ENCODE measurements around the gene NTF4. TPM values are rescaled to one million over a fixed set of nuclear protein-coding genes. Genes with fewer than 3 reads are reported as not detected.
"Not testable (repeated sequence)": the region's sequence is repeated elsewhere in the genome, so short reads cannot be mapped to it uniquely, and the experiment has no call there.

NTF4 gene
- total and polyA plus RNA-seq, 2 of the 13 experiments (the other 11 are each of a cell fraction or from before 2014, with no cell fraction given) = not detected

DNA sequence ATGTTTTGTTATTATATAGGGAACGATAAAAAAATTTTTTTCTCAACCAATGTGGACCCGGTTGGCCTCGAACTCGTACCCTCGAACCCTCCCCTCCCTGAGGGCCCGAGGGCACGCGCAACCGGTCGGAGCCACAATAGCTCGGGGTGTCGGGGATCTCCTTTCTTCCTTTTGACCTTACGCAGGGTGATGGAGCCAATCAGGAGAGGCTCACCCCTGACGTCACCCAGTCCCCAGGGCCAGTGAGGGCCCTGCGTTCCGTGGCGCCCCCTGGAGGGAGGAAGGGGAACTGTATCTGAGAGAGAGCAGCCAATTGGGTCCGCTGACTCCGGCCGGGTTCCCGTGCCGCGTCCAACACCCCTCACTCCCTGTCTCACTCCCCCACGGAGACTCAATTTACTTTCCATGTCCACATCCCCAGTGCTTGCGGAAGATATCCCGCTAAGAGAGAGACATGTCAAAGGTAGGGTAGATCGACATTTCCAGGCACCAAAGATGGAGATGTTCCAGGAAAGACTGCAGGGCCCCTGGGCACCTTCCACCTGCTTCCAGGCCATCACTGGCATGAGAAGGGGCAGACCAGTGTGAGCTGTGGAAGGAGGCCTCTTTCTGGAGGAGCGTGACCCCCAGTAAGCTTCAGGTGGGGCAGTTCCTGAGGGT lies 32.8 kb downstream of the NTF4 start, which contains the start of gene CGB2 (continued):
- 0 out of 2 replicates have a peak, but pooled peaks have one; percentile 40 for TF ChIP-seq ATF1 (CRISPR knock-in tag; IDR thresholded peaks at IDR 0.05)

DNA sequence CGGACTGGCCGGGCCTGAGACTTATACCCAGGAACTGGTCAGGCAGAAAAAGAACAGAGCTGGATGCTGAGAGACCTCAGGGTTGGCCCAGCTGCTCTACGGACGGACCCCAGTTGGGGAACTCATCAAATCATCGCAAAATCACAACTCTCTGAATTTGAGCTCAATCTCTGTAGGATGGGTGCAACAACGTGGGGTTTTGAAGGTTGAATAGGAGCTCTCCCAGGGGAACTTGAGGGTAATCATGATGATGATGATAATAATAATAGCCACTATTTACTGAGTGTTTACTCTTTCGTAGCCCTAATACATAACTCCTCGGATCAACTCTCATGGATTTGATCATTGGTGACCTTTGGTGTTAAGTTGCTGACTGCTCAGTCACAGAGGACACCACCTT lies 34.3 kb downstream of the NTF4 start:
- H3K9me3 ChIP-seq (ENCODE audit: low read length); H3K9ac ChIP-seq (ENCODE audit: insufficient read depth, low read depth, low read length); BruUV-seq (replicated peaks); CTCF ChIA-PET (ENCODE audit: low intra/inter-chr PET ratio, low total read pairs); H4K20me1 ChIP-seq (ENCODE audit: insufficient read depth, low read length); DNase-seq (ENCODE audit: low spot score); FAIRE-seq; H3K4me1 ChIP-seq (ENCODE audit: insufficient read depth, low read length); H2AFZ ChIP-seq (ENCODE audit: low read length); H3K27me3 ChIP-seq (ENCODE audit: control insufficient read depth in 1 of 2, insufficient read depth in 2 of 2, low read length in 2 of 2); H3K4me3 ChIP-seq (replicated peaks in 1 of 3; ENCODE audit: insufficient read depth in 1 of 3, low read depth in 2 of 3, low read length in 3 of 3); in situ Hi-C loops (cut with HindIII; ENCODE audit: extremely low pct_ligation_motif_present, low pct_unique_long_range_greater_than_20kb); H3K27ac ChIP-seq (ENCODE audit: extremely low read length, insufficient read depth, low read length); H3K36me3 ChIP-seq (replicated peaks in 1 of 2; ENCODE audit: control insufficient read depth in 1 of 2, insufficient read depth in 2 of 2, low read length in 2 of 2); intact Hi-C loops (cut with micrococcal nuclease; ENCODE audit: unreplicated experiment); ATAC-seq; H3K79me2 ChIP-seq (ENCODE audit: insufficient read depth, low read length); H3K4me2 ChIP-seq (ENCODE audit: low read depth, low read length); POLR2A ChIA-PET: not testable (repeated sequence)
- WGBS (ENCODE audit: low lambda C conversion rate) = 45% methylated on average over 4 of the region's 8 CpGs

DNA sequence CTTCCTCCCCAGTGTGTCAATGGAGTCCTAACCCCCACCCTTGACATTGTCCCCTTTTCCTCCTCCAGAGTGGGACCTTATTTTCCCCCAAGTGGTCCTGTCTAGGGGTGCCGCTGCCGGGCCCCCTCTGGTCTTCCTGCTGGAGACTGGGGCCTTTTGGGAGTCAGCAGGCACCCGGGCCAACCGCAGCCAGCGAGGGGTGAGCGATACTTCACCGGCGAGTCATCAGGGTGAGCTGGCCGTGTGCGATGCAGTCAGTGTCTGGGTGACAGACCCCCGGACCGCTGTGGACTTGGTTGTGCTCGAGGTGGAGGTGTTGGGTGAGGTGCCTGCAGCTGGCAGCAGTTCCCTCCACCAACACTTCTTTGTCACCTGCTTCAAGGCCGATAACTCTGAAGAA lies 34.9 kb downstream of the NTF4 start:
- H3K27ac ChIP-seq (ENCODE audit: extremely low read length, insufficient read depth, low read length); H2AFZ ChIP-seq (ENCODE audit: low read length); BruUV-seq (replicated peaks); CTCF ChIA-PET (ENCODE audit: low intra/inter-chr PET ratio, low total read pairs); H4K20me1 ChIP-seq (ENCODE audit: insufficient read depth, low read length); H3K27me3 ChIP-seq (ENCODE audit: control insufficient read depth in 1 of 2, insufficient read depth in 2 of 2, low read length in 2 of 2); H3K4me3 ChIP-seq (replicated peaks in 1 of 3; ENCODE audit: insufficient read depth in 1 of 3, low read depth in 2 of 3, low read length in 3 of 3); in situ Hi-C loops (cut with HindIII; ENCODE audit: extremely low pct_ligation_motif_present, low pct_unique_long_range_greater_than_20kb); DNase-seq (ENCODE audit: low spot score); H3K9ac ChIP-seq (ENCODE audit: insufficient read depth, low read depth, low read length); ATAC-seq; POLR2A ChIA-PET; H3K36me3 ChIP-seq (replicated peaks in 1 of 2; ENCODE audit: control insufficient read depth in 1 of 2, insufficient read depth in 2 of 2, low read length in 2 of 2); H3K79me2 ChIP-seq (ENCODE audit: insufficient read depth, low read length); intact Hi-C loops (cut with micrococcal nuclease; ENCODE audit: unreplicated experiment); H3K9me3 ChIP-seq (ENCODE audit: low read length); H3K4me2 ChIP-seq (ENCODE audit: low read depth, low read length); FAIRE-seq; H3K4me1 ChIP-seq (ENCODE audit: insufficient read depth, low read length): not testable (repeated sequence)
- WGBS (ENCODE audit: low lambda C conversion rate) = 14% methylated on average over 2 of the region's 14 CpGs

DNA sequence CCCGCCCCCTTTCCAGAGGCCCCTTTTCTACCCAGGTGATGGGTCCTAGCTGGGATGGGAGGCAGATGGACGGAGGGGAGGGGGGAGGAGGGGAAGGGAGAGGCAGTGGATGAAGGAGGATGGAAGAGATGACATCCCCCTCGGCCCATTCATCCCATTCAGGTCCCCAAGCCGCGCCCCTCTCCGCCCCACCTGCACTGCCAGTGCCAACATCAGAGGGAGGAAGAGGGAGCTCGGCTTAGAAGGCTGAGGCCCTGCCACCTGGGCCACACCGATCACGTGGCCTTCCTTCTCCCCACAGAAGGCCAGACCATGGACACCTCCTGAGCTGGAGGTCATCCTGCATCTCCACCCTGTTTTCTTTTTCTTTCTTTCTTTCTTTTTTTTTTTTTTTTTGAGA lies 35.9 kb downstream of the NTF4 start:
- BruUV-seq (replicated peaks); DNase-seq (ENCODE audit: low spot score); in situ Hi-C loops (cut with HindIII; ENCODE audit: extremely low pct_ligation_motif_present, low pct_unique_long_range_greater_than_20kb); H3K4me3 ChIP-seq (replicated peaks in 1 of 3; ENCODE audit: insufficient read depth in 1 of 3, low read depth in 2 of 3, low read length in 3 of 3); POLR2A ChIA-PET; ATAC-seq; H3K36me3 ChIP-seq (replicated peaks in 1 of 2; ENCODE audit: control insufficient read depth in 1 of 2, insufficient read depth in 2 of 2, low read length in 2 of 2); H3K9me3 ChIP-seq (ENCODE audit: low read length); CTCF ChIA-PET (ENCODE audit: low intra/inter-chr PET ratio, low total read pairs); H3K27ac ChIP-seq (ENCODE audit: extremely low read length, insufficient read depth, low read length); H2AFZ ChIP-seq (ENCODE audit: low read length); H3K4me1 ChIP-seq (ENCODE audit: insufficient read depth, low read length); H3K9ac ChIP-seq (ENCODE audit: insufficient read depth, low read depth, low read length); intact Hi-C loops (cut with micrococcal nuclease; ENCODE audit: unreplicated experiment); H3K27me3 ChIP-seq (ENCODE audit: control insufficient read depth in 1 of 2, insufficient read depth in 2 of 2, low read length in 2 of 2); H3K4me2 ChIP-seq (ENCODE audit: low read depth, low read length); FAIRE-seq; H4K20me1 ChIP-seq (ENCODE audit: insufficient read depth, low read length); H3K79me2 ChIP-seq (ENCODE audit: insufficient read depth, low read length): not testable (repeated sequence)
- WGBS (ENCODE audit: low lambda C conversion rate) = 28% methylated on average over 6 of the region's 9 CpGs

DNA sequence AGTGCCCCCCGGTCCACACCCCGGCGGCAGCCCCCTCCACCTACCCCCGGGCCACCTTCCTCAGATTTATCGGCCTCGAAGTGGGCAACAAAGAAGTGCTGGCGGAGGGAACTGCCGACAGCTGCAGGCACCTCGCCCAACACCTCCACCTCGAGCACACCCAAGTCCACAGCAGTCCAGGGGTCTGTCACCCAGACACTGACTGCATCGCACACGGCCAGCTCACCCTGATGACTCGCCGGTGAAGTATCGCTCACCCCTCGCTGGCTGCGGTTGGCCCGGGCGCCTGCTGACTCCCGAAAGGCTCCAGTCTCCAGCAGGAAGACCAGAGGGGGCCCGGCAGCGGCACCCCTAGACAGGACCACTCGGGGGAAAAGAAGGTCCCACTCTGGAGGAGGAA lies 39.0 kb downstream of the NTF4 start:
- H4K20me1 ChIP-seq (ENCODE audit: insufficient read depth, low read length); H3K9ac ChIP-seq (ENCODE audit: insufficient read depth, low read depth, low read length); intact Hi-C loops (cut with micrococcal nuclease; ENCODE audit: unreplicated experiment); H3K4me3 ChIP-seq (replicated peaks in 1 of 3; ENCODE audit: insufficient read depth in 1 of 3, low read depth in 2 of 3, low read length in 3 of 3); BruUV-seq (replicated peaks); ATAC-seq; H2AFZ ChIP-seq (ENCODE audit: low read length); POLR2A ChIA-PET; CTCF ChIA-PET (ENCODE audit: low intra/inter-chr PET ratio, low total read pairs); H3K9me3 ChIP-seq (ENCODE audit: low read length); H3K36me3 ChIP-seq (replicated peaks in 1 of 2; ENCODE audit: control insufficient read depth in 1 of 2, insufficient read depth in 2 of 2, low read length in 2 of 2); H3K4me2 ChIP-seq (ENCODE audit: low read depth, low read length); DNase-seq (ENCODE audit: low spot score); in situ Hi-C loops (cut with HindIII; ENCODE audit: extremely low pct_ligation_motif_present, low pct_unique_long_range_greater_than_20kb); H3K79me2 ChIP-seq (ENCODE audit: insufficient read depth, low read length); FAIRE-seq; H3K27ac ChIP-seq (ENCODE audit: extremely low read length, insufficient read depth, low read length): not testable (repeated sequence)
- Histone ChIP-seq H3K27me3 (ENCODE audit: control insufficient read depth in 1 of 2, insufficient read depth in 2 of 2, low read length in 2 of 2) (peaks cover 0 to 16% of the 10 kb centered on the region in 2 experiments; a peak in 3 of 5 replicates), H3K4me1 (ENCODE audit: insufficient read depth, low read length) (peaks cover 10% of the 10 kb centered on the region; the same call in 1 of the 2 replicates)
- 22% methylated on average over 17 of the region's 23 CpGs for WGBS (ENCODE audit: low lambda C conversion rate)

Data from HepG2 (cell line).